A549 (cell line): ENCODE data around the gene KCTD11. TPM values are rescaled to one million over a fixed set of nuclear protein-coding genes. Genes with fewer than 3 reads are reported as not detected.
A peak's percentile ranks its signal among the peaks of the same experiment; 100 is the strongest.

ENCODE experiments used
- CHD4 ChIP-seq: fragments of 200-600 bp; sonication (generic); IDR thresholded peaks from 2 replicates; pipeline ENCODE4 v1.6.1; 2016; ENCODE audit warnings: antibody characterized with exemption, mild to moderate bottlenecking, borderline replicate concordance
- CTCF ChIP-seq: fragments of >200 bp; sonication (Bioruptor Twin); formaldehyde crosslinking; IDR thresholded peaks from 3 replicates; pipeline ENCODE4 v1.5.1; 2016
- E2F6 ChIP-seq: IDR thresholded peaks from 2 replicates; pipeline ENCODE4 v1.6.1; 2012; ENCODE audit warnings: low read depth, borderline replicate concordance
- EHF ChIP-seq: fragments of 250-450 bp; sonication (Bioruptor Pico); IDR thresholded peaks from 2 replicates; pipeline ENCODE4 v1.5.0; 2020; ENCODE audit warnings: mild to moderate bottlenecking
- EP300 ChIP-seq, 2 experiments: fragments of >200 bp; sonication (Bioruptor Twin); formaldehyde crosslinking; IDR thresholded peaks; 2 replicates in 1 of 2; 3 replicates in 1 of 2; pipeline ENCODE4 v1.6.1; 2016 to 2017
- FOSB ChIP-seq: fragments of 250-450 bp; sonication (Bioruptor Pico); IDR thresholded peaks from 2 replicates; pipeline ENCODE4 v1.5.0; 2020; ENCODE audit warnings: mild to moderate bottlenecking, moderate library complexity
- FOSL2 ChIP-seq, 2 experiments: fragments of 450-650 bp in 1 of 2; fragments of >200 bp in 1 of 2; sonication (Bioruptor Twin) in 1 of 2; formaldehyde crosslinking; IDR thresholded peaks; 2 replicates each; pipeline versions ENCODE4 v1.5.0 to v1.6.1; 2016 to 2020; ENCODE audit warnings: mild to moderate bottlenecking in 1 of 2, moderate library complexity in 1 of 2
- FOXS1 ChIP-seq: fragments of 250-450 bp; sonication (Bioruptor Pico); IDR thresholded peaks from 2 replicates; pipeline ENCODE4 v1.5.0; 2020; ENCODE audit warnings: mild to moderate bottlenecking, moderate library complexity
- HEYL ChIP-seq: fragments of 250-450 bp; sonication (Bioruptor Pico); IDR thresholded peaks from 2 replicates; pipeline ENCODE4 v1.8.0; 2021; ENCODE audit warnings: mild to moderate bottlenecking, moderate library complexity
- HOXA7 ChIP-seq: fragments of 250-450 bp; sonication (Bioruptor Pico); IDR thresholded peaks from 2 replicates; pipeline ENCODE4 v1.5.0; 2020; ENCODE audit warnings: mild to moderate bottlenecking, moderate library complexity
- JUNB ChIP-seq: fragments of >200 bp; sonication (Bioruptor Twin); formaldehyde crosslinking; IDR thresholded peaks from 2 replicates; pipeline ENCODE4 v1.6.1; 2016
- PBX3 ChIP-seq: IDR thresholded peaks from 2 replicates; pipeline ENCODE4 v1.6.1; 2012
- RAD21 ChIP-seq, 2 experiments: fragments of >200 bp in 1 of 2; sonication (Bioruptor Twin) in 1 of 2; formaldehyde crosslinking in 1 of 2; IDR thresholded peaks in 1 of 2; conservative IDR thresholded peaks in 1 of 2; 2 replicates in 1 of 2; 3 replicates in 1 of 2; pipeline ENCODE4 v1.6.1; 2012 to 2018; ENCODE audit warnings: inconsistent platforms in 1 of 2
- RARB ChIP-seq: fragments of 250-450 bp; sonication (Bioruptor Pico); IDR thresholded peaks from 2 replicates; pipeline ENCODE4 v1.8.0; 2021; ENCODE audit warnings: mild to moderate bottlenecking, moderate library complexity
- RNF2 ChIP-seq: fragments of 200-600 bp; sonication (generic); IDR thresholded peaks from 2 replicates; pipeline ENCODE4 v1.6.1; 2016; ENCODE audit warnings: low read depth, mild to moderate bottlenecking, antibody characterized with exemption, moderate library complexity, borderline replicate concordance
- SREBF2 ChIP-seq: fragments of 450-650 bp; IDR thresholded peaks from 2 replicates; pipeline ENCODE4 v1.6.1; 2014; ENCODE audit warnings: mild to moderate bottlenecking, moderate library complexity
- ZC3H11A ChIP-seq: fragments of 450-650 bp; IDR thresholded peaks from 2 replicates; pipeline ENCODE4 v1.6.1; 2014; ENCODE audit warnings: antibody characterized with exemption, mild to moderate bottlenecking
- ZNF302 ChIP-seq: fragments of 250-450 bp; sonication (Bioruptor Pico); IDR thresholded peaks from 2 replicates; pipeline ENCODE4 v1.9.0; 2021; ENCODE audit warnings: inconsistent platforms, mild to moderate bottlenecking, moderate library complexity
- polyA plus RNA-seq, 4 experiments: library from polyadenylated mRNA; depleted of rRNA in 3 of 4; stranded (reverse); fragments of >200 nt; fragmentation: RNase III in 1 of 4; extraction: RNeasy Plus Mini Kit Qiagen cat#74134 plus additional on column Dnase treatment in 1 of 4; gene quantifications; 2 replicates in 3 of 4; 3 replicates in 1 of 4; pipeline ENCODE4 v1.2.3, GENCODE V29; 2011 to 2017
- TF ChIP-seq, protein P1 (sequence below): fragments of >200 bp; sonication (Bioruptor Twin); formaldehyde crosslinking; IDR thresholded peaks from 2 replicates; pipeline ENCODE4 v1.6.1; 2016
- TF ChIP-seq, protein P2 (sequence below): fragments of 250-450 bp; sonication (Bioruptor Pico); IDR thresholded peaks from 2 replicates; pipeline ENCODE4 v1.5.0; 2020; ENCODE audit warnings: low read depth, mild to moderate bottlenecking, moderate library complexity
- TF ChIP-seq, protein P3 (sequence below): fragments of 250-450 bp; sonication (Bioruptor Pico); IDR thresholded peaks from 2 replicates; pipeline ENCODE4 v1.5.0; 2021; ENCODE audit warnings: mild to moderate bottlenecking, moderate library complexity, borderline replicate concordance

The KCTD11 gene
- polyA plus RNA-seq, 2 of the 4 experiments (the other 2 are of a cell fraction) = 6.1 to 10.3 TPM

DNA sequence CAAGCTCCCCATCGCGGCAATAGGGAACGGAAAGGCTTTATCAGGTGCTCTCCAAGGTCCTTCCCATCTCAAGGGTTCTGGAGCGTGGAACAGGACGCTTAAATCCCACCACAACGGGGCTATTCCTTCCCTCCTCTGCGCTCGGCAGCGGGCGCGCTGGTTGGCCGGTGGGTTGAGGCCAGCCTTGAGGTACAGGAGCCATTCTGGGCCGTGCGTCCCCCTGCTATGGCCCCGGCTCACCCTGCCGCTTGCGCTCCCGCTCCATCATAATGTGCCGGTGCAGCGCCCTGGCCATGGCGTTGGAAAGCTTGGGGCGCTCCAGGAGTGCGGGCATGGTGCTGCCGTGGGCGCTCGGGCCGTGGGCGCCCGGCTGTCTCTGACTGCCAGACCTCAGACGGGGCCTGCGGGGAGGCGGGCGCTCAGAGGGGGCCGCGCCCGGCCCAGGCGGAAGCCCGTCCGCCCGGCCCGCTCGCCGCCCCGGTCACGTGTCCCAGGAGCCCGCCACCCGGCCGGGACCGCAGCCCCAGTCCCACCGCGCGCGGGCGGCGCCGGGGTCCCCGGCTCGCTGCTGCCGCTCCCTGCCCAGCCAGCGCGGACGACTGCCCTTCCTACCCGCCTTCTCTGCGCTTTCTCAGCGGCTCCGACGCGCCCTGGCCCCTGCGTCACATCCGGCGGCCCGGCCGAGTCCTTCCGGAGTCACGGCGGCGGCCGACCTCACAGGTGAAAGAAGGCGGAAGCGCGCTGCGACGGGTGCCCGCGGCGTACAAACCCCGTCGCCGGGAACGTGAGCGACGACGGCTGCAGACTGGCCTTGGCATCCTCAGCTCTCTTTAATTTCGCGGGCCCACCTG lies 37.0 kb upstream of the KCTD11 start, which contains the start of gene GPS2 (continued):
- TF ChIP-seq EHF (CRISPR knock-in tag) = peak; percentile 58; the same call in 1 of the 2 replicates
- no peak for TF ChIP-seq ZNF302
- no peak; a peak in 2 of 5 replicates for TF ChIP-seq RAD21 (conservative IDR thresholded peaks at IDR 0.05 in 1 of 2, IDR thresholded peaks at IDR 0.05 in 1 of 2)
- TF ChIP-seq E2F6 = peak; percentile 77
- TF ChIP-seq FOXS1 (CRISPR knock-in tag) = no peak
- TF ChIP-seq CHD4 = no peak
- TF ChIP-seq, protein P1, sequence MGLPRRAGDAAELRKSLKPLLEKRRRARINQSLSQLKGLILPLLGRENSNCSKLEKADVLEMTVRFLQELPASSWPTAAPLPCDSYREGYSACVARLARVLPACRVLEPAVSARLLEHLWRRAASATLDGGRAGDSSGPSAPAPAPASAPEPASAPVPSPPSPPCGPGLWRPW = no peak
- 0 out of 2 replicates have a peak, but pooled peaks have one; percentile 46 for TF ChIP-seq RARB
- TF ChIP-seq ZC3H11A = no peak
- TF ChIP-seq SREBF2 = no peak
- peak; percentile 89 for TF ChIP-seq FOSB
- no peak for TF ChIP-seq FOSL2 (IDR thresholded peaks at IDR 0.05)
- peak; percentile 8; the same call in 1 of the 2 replicates for TF ChIP-seq FOSL2 (CRISPR knock-in tag; IDR thresholded peaks at IDR 0.05)
- no peak for TF ChIP-seq JUNB
- no peak for TF ChIP-seq CTCF
- TF ChIP-seq PBX3 = peak; percentile 87
- TF ChIP-seq, protein P2, sequence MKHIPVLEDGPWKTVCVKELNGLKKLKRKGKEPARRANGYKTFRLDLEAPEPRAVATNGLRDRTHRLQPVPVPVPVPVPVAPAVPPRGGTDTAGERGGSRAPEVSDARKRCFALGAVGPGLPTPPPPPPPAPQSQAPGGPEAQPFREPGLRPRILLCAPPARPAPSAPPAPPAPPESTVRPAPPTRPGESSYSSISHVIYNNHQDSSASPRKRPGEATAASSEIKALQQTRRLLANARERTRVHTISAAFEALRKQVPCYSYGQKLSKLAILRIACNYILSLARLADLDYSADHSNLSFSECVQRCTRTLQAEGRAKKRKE (CRISPR knock-in tag) = peak; percentile 62; the same call in 1 of the 2 replicates
- no peak for TF ChIP-seq RNF2
- TF ChIP-seq, protein P3, sequence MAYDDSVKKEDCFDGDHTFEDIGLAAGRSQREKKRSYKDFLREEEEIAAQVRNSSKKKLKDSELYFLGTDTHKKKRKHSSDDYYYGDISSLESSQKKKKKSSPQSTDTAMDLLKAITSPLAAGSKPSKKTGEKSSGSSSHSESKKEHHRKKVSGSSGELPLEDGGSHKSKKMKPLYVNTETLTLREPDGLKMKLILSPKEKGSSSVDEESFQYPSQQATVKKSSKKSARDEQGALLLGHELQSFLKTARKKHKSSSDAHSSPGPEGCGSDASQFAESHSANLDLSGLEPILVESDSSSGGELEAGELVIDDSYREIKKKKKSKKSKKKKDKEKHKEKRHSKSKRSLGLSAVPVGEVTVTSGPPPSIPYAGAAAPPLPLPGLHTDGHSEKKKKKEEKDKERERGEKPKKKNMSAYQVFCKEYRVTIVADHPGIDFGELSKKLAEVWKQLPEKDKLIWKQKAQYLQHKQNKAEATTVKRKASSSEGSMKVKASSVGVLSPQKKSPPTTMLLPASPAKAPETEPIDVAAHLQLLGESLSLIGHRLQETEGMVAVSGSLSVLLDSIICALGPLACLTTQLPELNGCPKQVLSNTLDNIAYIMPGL (CRISPR knock-in tag) = no peak
- TF ChIP-seq HOXA7 = peak; percentile 75; the same call in 1 of the 2 replicates
- no peak for TF ChIP-seq HEYL (CRISPR knock-in tag)
- peak in 1 of 2 experiments; percentile 6; a peak in 1 of 5 replicates for TF ChIP-seq EP300 (IDR thresholded peaks at IDR 0.05)
